Sciatic nerve (tissue), 2 donors: ENCODE results near the gene TMEM167B. TPM values are rescaled to one million over a fixed set of nuclear protein-coding genes. Genes with fewer than 3 reads are reported as not detected.

Experiments
- ATAC-seq: fragments of 200-7000 bp; cut with Tn5 transposase; one replicate; pipeline ENCODE4 v1.9.1; 2020; ENCODE audit warnings: mild to moderate bottlenecking, moderate library complexity
- DNase-seq: peaks from one replicate; pipeline ENCODE4 v3.0.0-alpha.2; 2020; ENCODE audit warnings: low spot score
- intact Hi-C: fragments of 100-400 bp; cut with DNase I; formaldehyde crosslinking; loops from one replicate; pipeline ENCODE4 v1.14.2; 2022
- total RNA-seq: library from RNA; stranded (reverse); fragmentation: NEBNext Ultra II Directional; extraction: Animal tissue kit (Norgen Biotek cat#: 25700); gene quantifications from one replicate; pipeline ENCODE4 v1.2.1, GENCODE V29; 2021
- donor health status: DM: no; HTN: no; CAD: no.
- donor health status: DM: no; HTN: no; CAD: no.

TMEM167B gene
- total RNA-seq, 1 donor from 2014 or later, result 39.4 TPM

- ATAC-seq, result no peak
- no peak for DNase-seq
- intact Hi-C loops, result no loop called here
These were observed 19.3 kb downstream of the TMEM167B start for GRCh38 chr1:109109906-109110305.

GRCh38 chr1:109111386-109112055 lies 21.0 kb downstream of the TMEM167B start:
- DNase-seq, result no peak
- no peak for ATAC-seq
- intact Hi-C loops, result no loop called here

GRCh38 chr1:109112056-109112651 lies 21.6 kb downstream of the TMEM167B start:
- DNase-seq, result no peak
- peak; percentile 72 for ATAC-seq

GRCh38 chr1:109112652-109113285 lies 22.2 kb downstream of the TMEM167B start:
- ATAC-seq, result peak; percentile 97

More at GRCh38 chr1:109112056-109112651, 21.6 kb downstream of the TMEM167B start:
- intact Hi-C loops, result no loop called here

GRCh38 chr1:109113590-109114341 lies 23.2 kb downstream of the TMEM167B start, which contains the start of gene ELAPOR1:
ELAPOR1 (plus strand) TSS chr1:109114115; CDS start chr1:109114184, 69 bp downstream.
- DNase-seq, result no peak
- intact Hi-C loops, result no loop called here
- peak; percentile 40 for ATAC-seq

More at GRCh38 chr1:109112652-109113285, 22.2 kb downstream of the TMEM167B start:
- DNase-seq, result peak; percentile 96
- intact Hi-C loops, result no loop called here

GRCh38 chr1:109114342-109114674 lies 23.7 kb downstream of the TMEM167B start:
- DNase-seq (no peak), ATAC-seq (no peak)
- intact Hi-C loops, result no loop called here

- DNase-seq, result no peak
- ATAC-seq, result no peak
- intact Hi-C loops, result no loop called here
These were observed 25.1 kb downstream of the TMEM167B start for GRCh38 chr1:109115685-109116084.

- DNase-seq, result no peak
- intact Hi-C loops, result no loop called here
- no peak for ATAC-seq
These were observed 25.7 kb downstream of the TMEM167B start for GRCh38 chr1:109116286-109116685.

GRCh38 chr1:109118089-109118488 lies 27.5 kb downstream of the TMEM167B start:
- intact Hi-C loops, result no loop called here
- DNase-seq, result no peak
- ATAC-seq, result no peak

- intact Hi-C loops, result no loop called here
- DNase-seq, result no peak
- no peak for ATAC-seq
These were observed 29.8 kb downstream of the TMEM167B start for GRCh38 chr1:109120356-109120755.

- ATAC-seq (no peak), DNase-seq (no peak)
- intact Hi-C loops, result no loop called here
These were observed 40.5 kb downstream of the TMEM167B start for GRCh38 chr1:109131059-109131458.

- ATAC-seq, result no peak
- intact Hi-C loops, result no loop called here
- DNase-seq, result no peak
These were observed 41.2 kb downstream of the TMEM167B start for GRCh38 chr1:109131800-109132199.

- ATAC-seq (no peak), DNase-seq (no peak)
- intact Hi-C loops, result no loop called here
These were observed 42.6 kb downstream of the TMEM167B start for GRCh38 chr1:109133002-109133706.

- DNase-seq (no peak), ATAC-seq (peak; percentile 63)
- intact Hi-C loops, result no loop called here
These were observed 43.3 kb downstream of the TMEM167B start for GRCh38 chr1:109133815-109134214.

- intact Hi-C loops, result no loop called here
- ATAC-seq (no peak), DNase-seq (no peak)
These were observed 43.9 kb downstream of the TMEM167B start for GRCh38 chr1:109134423-109134822.

- DNase-seq (no peak), ATAC-seq (no peak)
- intact Hi-C loops, result no loop called here
These were observed 45.4 kb downstream of the TMEM167B start for GRCh38 chr1:109135940-109136339.

GRCh38 chr1:109136766-109137165 lies 46.2 kb downstream of the TMEM167B start:
- DNase-seq (no peak), ATAC-seq (no peak)
- intact Hi-C loops, result no loop called here

GRCh38 chr1:109137958-109138357 lies 47.4 kb downstream of the TMEM167B start:
- DNase-seq, result no peak
- intact Hi-C loops, result no loop called here
- ATAC-seq, result no peak

- intact Hi-C loops, result no loop called here
- DNase-seq (no peak), ATAC-seq (no peak)
These were observed 47.8 kb downstream of the TMEM167B start for GRCh38 chr1:109138358-109138757.
